RWPE1 (cell line): ENCODE results near the gene ACSS1.

Source experiments
- CTCF ChIA-PET: fragments of 350-600 bp; sonication (Branson Sonifier 250); formaldehyde crosslinking; extraction: SDS; loops from one replicate; lab custom pipeline; 2021; lab: Yijun Ruan, JAX
- POLR2A ChIA-PET: fragments of 400-600 bp; formaldehyde crosslinking; extraction: SDS; loops from one replicate; lab custom pipeline; 2020; ENCODE audit warnings: antibody characterized with exemption; ENCODE audit not compliant: low non-redundant PET; lab: Yijun Ruan, JAX
- DNase-seq: peaks from one replicate; pipeline ENCODE4 v3.0.0; 2012; ENCODE audit warnings: low spot score
- H3K27ac ChIP-seq: fragments of 450-650 bp; 2 replicates; pipeline ENCODE4 v1.5.1; 2017
- TF ChIP-seq, protein P1 (sequence below): fragments of 450-650 bp; conservative IDR thresholded peaks from 2 replicates; pipeline ENCODE4 v1.5.1; 2017; ENCODE audit warnings: low read depth, mild to moderate bottlenecking

ACSS1 gene

GRCh38 chr20:25030007-25030648 lies 27.8 kb downstream of the ACSS1 start:
- H3K27ac ChIP-seq, result no peak overlapping the region
- ChIA-PET POLR2A (no interaction called here), CTCF (no interaction called here)
- no peak for DNase-seq
- TF ChIP-seq, protein P1, sequence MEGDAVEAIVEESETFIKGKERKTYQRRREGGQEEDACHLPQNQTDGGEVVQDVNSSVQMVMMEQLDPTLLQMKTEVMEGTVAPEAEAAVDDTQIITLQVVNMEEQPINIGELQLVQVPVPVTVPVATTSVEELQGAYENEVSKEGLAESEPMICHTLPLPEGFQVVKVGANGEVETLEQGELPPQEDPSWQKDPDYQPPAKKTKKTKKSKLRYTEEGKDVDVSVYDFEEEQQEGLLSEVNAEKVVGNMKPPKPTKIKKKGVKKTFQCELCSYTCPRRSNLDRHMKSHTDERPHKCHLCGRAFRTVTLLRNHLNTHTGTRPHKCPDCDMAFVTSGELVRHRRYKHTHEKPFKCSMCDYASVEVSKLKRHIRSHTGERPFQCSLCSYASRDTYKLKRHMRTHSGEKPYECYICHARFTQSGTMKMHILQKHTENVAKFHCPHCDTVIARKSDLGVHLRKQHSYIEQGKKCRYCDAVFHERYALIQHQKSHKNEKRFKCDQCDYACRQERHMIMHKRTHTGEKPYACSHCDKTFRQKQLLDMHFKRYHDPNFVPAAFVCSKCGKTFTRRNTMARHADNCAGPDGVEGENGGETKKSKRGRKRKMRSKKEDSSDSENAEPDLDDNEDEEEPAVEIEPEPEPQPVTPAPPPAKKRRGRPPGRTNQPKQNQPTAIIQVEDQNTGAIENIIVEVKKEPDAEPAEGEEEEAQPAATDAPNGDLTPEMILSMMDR, result no peak

GRCh38 chr20:25025986-25026605 lies 31.8 kb downstream of the ACSS1 start:
- H3K27ac ChIP-seq, result no peak overlapping the region
- DNase-seq, result no peak
- TF ChIP-seq, protein P1, result no peak
- POLR2A ChIA-PET, result no interaction called here
- CTCF ChIA-PET, result no interaction called here

DNA sequence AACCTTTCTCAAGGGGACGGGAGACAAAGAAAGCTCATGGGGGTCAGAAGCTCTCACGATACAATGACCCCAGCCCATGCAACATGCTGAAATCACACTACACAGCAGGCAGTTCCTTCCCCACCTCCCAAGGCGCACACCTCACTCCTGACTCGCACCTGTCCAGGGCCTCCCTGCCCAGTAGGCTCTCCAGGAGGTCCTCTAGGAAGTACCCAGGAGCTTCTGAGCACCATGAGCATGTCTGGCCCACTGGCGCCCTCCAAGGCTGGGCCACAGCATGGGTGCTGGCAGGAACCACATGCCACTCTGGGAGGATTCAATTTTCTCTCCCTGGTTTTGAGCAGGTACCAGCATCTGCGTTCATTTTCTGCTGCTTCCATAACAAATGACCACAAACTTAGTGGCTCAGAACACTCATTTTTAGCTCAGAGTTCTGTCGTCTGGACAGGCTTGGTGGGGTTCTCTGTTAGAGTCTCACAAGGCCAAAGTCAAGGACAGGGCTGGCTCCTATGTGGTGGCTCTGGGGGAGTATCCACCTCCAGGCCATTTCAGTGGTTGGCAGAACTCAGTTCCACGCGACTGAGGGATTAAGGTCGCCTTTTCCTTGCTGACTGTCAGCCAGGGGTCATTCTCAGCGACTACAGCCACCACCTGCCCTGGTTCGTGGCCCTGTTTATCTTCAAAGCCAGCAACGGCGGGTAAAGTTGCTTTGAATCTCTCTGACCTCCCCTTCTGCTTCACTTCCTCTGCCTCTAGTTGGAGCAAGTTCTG lies 32.7 kb downstream of the ACSS1 start:
- DNase-seq, result no peak
- TF ChIP-seq, protein P1, result no peak
- POLR2A ChIA-PET, result no interaction called here
- no peak overlapping the region for H3K27ac ChIP-seq
- CTCF ChIA-PET, result interaction anchor here (1.2 kb wide), 1 partner anchor 30 kb away, joined by 3 read pairs; no protein-coding TSS in a partner anchor

GRCh38 chr20:25024171-25024570 lies 33.8 kb downstream of the ACSS1 start:
- no peak for DNase-seq
- ChIA-PET CTCF (interaction anchor here (0.5 to 1.2 kb wide), 3 partner anchors 10 to 1454 kb away, joined by 3 to 4 read pairs (median 3); no protein-coding TSS in a partner anchor), POLR2A (no interaction called here)
- H3K27ac ChIP-seq, result no peak overlapping the region
- TF ChIP-seq, protein P1, result no peak

- ChIA-PET CTCF (interaction anchor here (0.6 kb wide), 1 partner anchor 42 kb away, joined by 4 read pairs; no protein-coding TSS in a partner anchor), POLR2A (no interaction called here)
- TF ChIP-seq, protein P1, result no peak
- H3K27ac ChIP-seq, result peak overlapping the region; percentile 40
- DNase-seq, result no peak
Measured at GRCh38 chr20:25023356-25023755, 34.6 kb downstream of the ACSS1 start.

DNA sequence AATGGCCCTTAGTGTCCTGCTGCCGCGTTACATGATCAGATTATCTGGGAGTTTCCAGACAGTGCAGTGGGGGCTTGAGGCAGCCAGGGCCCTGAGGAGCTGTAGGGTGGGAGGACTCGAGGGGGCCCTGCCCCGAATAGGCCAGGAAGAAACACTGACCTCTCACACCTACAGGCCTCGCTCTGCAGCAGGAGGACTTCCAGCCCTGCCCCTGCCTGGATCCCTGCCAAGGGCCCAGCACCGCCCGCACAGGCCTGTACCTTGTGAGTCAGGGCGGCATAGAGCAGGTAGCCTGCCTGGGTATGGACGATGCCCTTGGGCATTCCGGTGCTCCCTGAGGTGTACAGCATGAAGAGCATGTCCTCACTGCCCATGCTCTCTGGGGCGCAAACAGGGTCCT lies 35.3 kb downstream of the ACSS1 start:
- DNase-seq, result peak; percentile 89

More for the DNA sequence above, 35.3 kb downstream of the ACSS1 start:
- ChIA-PET POLR2A (no interaction called here), CTCF (no interaction called here)
- peak overlapping the region; percentile 40 for H3K27ac ChIP-seq
- TF ChIP-seq, protein P1, result no peak
